Measurements from ENCODE around the gene ZBTB14.

Gene ZBTB14, protein sequence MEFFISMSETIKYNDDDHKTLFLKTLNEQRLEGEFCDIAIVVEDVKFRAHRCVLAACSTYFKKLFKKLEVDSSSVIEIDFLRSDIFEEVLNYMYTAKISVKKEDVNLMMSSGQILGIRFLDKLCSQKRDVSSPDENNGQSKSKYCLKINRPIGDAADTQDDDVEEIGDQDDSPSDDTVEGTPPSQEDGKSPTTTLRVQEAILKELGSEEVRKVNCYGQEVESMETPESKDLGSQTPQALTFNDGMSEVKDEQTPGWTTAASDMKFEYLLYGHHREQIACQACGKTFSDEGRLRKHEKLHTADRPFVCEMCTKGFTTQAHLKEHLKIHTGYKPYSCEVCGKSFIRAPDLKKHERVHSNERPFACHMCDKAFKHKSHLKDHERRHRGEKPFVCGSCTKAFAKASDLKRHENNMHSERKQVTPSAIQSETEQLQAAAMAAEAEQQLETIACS

DNA sequence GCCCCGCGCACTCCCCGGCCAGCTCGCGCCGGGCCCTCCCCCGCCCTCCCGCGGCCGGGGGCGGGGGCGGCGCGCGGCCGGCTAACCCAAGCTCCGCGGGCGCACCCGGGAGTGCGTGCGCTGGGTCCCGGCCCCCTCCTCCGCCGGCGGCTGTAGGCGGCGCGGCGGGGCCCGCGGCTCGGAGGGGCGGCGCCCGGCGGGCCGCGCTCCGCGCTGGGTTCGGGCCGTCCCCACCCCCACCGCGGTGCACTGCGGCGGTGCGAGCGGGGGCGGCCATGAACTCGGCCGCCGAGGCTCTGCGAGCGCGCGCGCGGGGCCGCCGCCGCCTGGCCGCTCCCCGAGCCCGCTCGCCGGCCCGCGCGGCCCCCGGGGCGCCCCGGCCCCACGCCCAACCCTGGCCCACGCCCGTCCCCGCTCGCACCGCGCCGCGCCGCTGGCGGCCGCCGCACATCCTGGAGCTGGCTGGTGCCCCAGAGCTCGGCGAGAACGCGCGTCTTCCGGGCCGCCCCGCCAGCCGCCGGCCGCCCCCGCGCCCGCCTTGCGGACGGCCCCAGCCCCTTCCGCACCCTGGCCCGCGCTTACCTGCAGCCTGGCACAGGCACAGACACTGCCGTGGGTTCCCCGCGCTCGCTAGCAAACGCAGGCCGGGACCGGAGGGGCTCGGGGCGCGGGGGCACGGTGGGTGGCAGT, at the start of gene ZBTB14:
Gene ZBTB14, minus strand, starts transcription at position 496 of the 690 bp plus-strand sequence. CDS start 2,480 bp downstream, outside the sequence.
- DNase-seq, result peak; percentile 82

DNA sequence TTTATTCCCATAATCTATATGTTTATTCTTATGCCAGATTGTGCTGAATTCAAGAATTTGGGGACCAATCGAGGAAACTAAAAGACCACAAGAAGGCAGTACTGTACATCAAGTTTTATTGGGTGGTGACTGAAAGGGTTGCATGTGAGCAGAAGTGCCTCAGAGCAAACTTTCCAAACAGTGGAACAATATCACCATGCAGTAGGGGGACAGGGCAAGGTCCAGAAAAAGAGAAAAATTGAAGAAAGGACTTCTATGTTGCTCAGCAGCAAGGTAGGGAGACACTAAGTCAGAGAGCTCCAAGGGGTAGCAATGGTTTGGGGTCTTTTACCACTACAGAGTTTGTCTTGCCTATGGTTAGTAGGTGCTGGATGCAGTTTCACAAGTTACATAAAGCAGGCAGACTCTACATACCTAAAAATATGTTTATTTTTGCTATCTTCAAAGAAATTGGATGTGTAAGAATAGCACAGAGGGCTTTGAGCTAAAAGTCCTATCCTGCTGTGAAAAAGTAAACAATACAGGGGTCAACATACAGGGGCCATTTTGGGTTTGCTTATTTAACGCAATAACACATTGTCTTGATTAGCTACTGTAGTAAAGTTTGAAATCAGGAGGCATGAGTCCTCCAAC, 43.8 kb upstream of the ZBTB14 start:
- no peak for DNase-seq

DNA sequence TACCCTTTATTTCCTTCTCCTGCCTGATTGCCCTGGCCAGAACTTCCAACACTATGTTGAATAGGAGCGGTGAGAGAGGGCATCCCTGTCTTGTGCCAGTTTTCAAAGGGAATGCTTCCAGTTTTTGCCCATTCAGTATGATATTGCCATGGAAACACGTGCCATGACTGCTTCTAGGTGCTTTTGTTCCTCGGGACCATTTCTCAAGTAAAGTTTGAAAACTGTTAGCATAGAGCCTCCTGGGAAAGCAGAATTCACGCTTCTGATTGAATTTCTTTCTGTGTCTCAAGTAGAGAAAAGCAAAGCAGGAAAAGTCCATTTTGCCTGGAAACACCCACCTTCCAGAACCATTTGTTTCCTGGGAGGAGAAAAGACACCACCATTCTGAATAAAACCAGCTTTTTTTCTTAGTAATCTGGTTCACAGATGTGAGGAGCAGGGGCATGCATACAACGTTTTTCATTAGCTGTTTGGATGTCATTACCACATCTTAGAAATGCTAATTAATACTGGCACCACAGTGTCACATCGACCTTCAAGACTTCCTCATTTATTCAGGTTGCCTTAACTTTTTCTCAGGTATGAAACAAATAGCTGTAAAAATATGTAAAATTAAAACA, 39.0 kb upstream of the ZBTB14 start:
- DNase-seq, result no peak

DNA sequence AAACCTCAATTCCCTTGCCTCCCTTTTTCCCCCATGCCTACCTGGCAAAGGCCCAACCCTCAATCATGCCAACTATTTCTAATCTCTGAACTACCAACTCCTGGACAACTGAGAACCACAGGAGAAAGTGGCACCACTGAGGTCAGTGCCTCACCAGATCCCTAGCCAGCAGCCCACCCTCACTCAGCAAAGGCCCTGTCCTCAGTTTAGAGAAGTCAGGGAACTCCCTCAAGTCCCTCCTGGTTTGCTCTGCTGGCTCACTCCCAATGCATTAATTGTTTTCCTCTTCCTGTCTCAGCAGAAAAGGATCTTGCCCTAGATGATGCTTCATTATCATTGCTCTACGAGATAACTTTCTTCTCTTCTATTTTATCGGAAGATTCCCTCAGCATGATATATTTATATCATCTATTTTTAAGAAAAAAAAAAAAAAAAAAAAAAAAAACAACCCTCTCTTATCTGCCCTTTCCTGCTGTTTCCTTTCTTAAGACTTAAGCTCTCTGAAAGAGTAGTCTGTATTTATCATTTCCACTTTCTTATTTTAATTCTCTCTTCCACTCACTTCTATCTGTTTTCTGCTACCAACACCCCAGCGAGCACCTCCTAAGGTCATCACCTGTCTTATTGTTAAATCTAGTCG, 22.7 kb upstream of the ZBTB14 start:
- no peak for DNase-seq

DNA sequence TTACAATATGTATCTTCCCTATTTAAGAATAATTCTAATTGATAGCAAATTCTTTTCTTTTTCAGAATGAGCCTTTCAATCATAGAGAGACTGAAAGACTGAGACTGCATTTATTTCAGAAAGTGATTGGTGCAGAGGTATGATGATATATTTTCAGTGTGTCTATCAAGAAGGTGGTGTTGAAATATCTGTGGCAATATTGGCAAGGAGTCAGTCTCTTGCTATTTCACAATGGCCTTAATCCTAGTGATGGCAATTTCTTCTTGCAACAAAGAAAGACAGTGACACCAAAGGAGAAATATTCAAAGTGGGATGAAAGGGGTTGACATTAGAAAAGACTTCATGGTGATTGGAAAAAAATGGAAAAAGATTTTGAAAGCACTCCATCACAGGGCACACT, 21.7 kb upstream of the ZBTB14 start:
- no peak for DNase-seq

DNA sequence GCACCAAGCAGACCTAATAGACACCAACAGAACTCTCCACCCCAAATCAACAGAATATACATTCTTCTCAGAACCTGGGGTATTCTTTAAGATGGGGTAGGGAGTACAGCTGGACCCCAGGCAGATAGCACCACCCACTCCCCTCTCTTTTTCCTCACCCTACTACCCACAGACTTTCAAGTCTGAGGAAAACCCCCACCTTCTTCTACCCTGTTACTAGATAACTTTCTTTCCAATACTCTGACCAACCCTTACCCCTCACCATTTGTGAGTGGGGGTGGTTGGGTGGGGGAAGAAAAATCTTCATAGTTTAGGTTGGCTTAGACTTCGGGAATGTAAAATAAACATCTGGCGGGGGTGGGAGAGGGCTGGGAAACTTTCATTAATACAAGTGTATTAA, 20.3 kb upstream of the ZBTB14 start:
- no peak for DNase-seq

DNA sequence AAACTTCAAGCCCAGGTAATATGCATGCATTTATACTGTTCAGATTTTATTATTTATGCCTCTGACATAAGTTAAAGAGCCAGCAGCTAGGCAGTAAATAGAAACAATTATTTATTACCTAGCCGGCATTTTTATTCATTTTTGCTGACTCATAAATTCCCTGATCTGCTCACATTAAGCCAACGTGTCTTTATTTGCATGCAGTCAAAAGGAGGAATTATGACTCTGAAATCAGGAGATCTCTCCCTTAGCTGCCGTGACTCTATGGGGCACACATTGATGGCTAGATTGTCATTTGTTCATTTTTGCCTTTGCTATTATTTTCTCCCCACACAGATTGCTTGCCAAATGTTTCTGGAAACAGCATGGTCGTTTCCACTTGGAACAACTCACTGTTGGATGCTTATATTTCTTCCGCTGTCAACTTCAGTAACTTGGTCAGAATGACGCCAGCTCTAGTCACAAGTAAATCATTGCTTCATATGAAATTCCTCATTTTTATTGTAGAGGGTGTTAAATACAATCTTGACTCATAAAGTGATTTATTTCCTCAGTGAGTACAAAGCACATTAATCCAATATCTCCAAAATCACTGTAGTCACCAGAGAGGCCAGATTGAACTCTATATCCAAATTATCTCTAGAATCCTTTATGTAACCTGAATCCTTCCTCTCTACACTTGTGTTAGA, 15.9 kb upstream of the ZBTB14 start:
- DNase-seq, result no peak

DNA sequence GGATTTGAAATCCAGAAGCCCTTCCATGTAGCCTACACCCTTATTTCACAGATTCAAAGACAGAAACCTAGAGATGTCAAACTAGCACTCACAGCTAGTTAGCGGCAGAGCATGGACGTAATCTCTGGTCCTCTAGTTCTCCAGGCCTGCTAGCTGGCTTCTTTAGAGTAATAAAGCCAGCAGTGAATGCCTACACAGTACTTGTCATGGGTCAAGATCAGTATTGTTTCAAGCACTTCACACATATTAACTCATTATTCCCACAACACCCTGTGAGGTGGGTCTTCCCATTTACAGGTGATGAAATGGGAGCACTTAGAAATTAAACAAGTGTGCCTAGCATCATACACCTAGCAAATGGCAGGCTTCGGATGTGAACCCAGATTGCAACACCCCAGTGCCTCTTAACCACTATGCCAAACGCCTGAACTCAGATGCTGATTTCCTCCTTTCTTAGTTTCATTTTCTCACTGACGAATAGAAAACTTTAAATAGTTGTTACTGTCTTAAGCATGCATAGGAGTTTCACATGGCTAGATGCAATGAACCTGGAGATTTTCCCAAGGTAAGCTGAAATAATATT, 14.5 kb upstream of the ZBTB14 start:
- DNase-seq, result no peak

DNA sequence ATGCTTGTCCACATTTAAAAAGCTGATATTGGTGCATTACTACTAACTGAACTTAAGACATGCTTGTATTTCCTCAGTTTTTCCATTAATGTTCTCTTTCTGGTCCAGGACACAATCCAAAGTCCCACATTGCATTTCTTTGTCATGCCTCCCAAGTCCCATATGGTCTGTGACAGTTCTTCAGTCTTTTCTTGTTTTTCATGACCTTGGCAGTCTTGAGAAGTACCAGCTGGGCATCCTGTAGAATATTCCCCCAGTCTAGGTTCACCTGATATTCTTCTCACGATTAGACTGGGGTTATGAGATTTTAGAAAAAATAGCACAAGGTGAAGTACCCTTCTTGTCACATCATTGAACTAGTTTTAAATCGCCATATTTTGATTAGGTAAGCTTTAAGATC, 10.3 kb upstream of the ZBTB14 start:
- DNase-seq, result no peak

DNA sequence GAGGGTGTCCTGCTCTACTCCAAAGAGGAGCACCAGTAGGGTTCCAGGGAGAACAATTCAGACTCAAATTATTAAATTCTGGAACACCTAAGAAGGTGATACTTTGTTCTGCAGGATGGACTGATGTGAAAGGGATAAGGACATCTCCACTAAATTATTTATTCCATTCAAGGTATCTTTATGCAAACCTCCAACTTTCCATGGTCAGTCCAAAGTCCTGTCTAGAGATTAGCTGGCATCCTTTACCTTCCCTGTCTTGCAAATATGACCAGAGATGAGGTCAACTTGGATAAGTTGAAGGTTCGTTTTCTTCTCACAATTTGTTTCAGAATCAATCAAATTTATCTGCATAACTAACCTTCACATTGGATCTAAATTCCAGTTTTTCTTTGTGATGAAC, 8.7 kb upstream of the ZBTB14 start:
- DNase-seq, result no peak

DNA sequence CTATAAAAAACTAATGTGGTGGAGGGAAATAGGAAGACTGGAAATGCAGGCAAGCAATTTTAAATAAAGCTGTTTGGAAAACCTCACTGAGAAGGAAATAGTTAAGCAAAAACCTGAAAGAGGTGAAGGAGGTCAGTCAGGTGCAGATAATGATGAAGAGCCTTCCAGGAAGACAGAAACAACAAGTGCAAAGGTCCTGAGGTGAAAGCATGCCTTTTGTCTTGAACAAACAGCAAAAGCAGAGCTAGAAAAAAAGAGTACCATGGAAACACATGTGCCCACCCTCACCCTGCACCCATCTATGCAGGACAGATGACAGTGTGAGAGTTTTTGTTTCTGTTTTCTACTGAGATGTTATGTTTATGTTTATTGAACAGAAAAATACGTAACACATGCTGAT, 8.1 kb upstream of the ZBTB14 start:
- no peak for DNase-seq

DNA sequence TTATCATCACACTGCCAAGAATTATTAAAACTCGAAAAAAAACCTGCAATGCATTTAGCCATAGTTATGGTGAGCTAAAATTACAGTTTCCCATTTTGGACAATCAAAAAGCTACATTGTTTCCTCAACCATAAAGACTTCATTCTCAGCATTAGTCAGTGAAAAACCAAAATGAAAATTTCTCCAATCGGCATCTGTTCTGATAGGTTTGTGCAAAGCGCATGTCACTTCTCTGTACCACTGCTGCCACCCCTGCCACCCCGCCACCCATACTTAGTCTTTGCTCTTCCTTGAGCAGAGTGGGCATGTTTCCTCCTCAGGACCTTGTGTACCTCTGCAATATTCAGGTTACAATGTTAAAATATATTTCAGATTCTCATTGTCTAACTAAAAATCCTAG, 7.1 kb upstream of the ZBTB14 start:
- DNase-seq, result no peak

DNA sequence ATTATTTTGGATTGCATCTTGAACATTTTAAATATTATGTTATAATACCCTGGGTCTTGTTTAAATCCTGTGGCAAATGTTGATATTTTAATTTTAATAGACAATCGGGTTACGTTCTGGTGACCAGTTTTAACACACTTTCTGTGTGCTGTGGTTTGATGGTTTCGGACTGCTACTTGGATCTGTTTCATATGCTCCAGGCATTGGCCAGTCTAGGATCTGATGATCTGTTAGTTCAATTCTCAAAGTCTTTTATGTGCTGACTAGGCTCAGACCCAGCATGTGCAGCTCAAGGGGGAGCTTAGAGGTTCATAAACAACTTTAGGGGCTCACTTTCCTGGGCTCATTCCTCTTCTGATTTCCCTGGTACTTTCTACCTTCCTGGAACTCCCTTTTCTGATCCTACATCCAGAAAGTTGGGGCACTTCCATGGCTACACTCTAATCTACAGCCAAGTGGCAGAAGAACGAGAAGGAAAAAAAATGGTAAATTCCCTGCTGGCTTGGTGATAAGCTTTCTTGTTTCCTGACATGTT, 5.0 kb upstream of the ZBTB14 start:
- no peak for DNase-seq

DNA sequence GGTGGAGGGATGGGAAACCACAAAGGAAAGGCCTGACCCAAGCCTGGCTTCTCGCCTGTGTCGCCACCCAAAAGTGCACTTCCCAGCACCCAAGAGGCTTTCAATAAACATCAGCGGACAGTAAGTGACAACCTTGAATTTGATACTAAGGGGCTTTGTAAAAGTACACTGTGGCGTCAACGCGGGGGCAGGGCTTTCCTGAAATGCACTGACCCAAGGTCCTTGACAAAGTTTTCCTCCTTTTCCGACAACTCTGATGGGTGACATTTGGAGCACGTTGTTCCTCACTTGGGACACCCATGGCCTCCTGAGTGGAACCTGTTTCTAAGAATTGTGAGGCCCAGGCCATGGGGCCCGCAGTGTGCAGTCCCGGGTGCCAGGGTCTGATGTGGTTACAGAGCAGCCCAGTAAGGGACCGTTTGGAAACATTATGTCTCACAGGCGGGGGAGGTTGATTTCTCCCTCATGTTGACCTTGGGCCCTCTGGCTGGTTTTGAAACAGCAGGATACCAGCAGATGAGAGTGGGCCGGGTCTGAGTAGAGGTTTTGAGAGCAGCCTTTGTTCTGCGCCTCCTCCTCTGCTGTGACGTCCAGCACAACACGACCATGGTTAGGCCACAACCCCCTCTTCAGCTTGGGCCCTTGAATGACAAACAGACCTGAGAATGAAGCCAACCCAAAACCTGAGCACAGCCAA, 2.8 kb upstream of the ZBTB14 start:
- DNase-seq, result no peak

DNA sequence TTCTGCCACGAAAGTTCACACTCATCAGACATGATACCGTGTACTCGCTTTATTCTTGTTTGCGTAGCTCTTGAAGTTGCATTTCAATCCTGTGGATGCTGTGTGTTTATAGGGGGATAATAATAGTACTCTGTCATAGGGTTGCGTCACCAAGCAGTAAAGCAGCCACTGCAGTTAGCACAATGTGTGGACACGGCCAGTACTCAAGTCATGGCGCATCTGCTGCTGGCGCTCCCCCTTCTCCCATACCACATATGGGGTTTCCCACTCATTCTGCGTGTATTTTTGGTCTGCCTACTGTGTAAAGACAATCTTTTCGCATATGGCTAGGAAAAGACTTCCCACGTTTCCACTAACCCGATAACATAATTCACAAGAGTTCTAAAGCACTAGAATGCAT, 2.1 kb upstream of the ZBTB14 start:
- no peak for DNase-seq

DNA sequence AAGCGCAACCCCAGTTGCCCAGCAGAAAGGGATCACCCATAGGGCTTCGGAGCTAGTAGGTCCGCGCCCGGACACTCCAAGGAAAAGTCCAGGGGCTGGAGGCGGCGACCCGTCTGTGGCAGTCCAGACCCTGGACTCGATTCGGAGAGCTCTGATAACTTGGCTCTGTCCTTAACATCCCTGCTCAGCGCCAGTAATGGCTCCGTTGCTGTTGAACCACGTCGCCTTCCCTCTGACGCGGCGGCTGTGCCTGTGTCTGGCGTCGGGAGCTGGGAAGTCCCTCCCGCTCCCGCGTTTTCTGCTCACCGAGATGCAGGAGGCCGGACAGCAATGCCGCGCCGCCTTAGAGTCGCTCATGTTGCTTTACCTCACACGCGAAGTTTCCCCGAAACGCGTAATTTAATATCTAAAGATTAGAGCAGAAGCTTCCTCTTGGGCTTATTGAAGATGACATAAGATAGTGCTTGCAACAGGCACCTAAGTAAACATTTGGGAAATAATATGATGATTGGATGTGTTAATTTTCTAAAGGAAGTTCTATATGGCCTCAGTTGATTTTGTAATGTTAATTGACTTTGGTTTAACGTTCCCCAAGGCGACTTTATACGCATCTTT, 1.3 kb upstream of the ZBTB14 start:
- DNase-seq, result peak; percentile 88

DNA sequence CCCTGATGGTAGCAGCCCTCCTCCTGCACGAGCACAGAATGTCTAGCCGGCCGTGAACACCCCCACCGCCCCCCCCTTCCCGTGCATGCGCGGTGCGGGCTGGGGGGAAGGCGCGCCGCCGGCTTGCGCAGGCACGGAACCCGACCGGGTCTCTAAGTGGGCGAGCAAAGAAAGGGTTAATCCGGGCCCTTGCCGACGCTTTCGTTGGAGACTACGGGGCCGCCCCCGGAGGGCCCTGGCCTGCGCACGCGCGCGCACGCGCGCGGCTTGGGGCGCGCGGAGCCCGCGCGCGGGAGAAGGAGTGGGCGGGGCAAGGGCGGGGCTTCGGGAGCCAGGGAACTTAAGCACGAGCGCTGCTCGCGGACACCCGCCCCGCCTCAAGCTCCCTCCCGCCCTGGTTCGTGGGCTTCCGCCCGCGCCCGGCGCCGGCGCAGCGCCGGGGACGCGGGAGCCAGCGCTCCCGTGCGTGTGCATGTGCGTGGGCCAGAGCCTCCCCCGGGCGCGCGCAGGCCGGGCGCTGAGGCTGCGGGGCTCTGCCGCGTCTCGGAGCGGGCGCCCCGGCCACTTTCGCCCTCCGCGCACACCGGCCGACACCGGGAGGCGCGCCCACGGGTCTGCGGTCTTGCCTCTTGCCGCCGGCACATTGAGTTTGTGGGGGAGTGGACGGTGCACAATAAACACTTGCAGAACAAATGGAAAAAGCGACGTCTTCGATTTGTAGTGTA, 617 bp upstream of the ZBTB14 start:
- DNase-seq, result peak; percentile 98

DNA sequence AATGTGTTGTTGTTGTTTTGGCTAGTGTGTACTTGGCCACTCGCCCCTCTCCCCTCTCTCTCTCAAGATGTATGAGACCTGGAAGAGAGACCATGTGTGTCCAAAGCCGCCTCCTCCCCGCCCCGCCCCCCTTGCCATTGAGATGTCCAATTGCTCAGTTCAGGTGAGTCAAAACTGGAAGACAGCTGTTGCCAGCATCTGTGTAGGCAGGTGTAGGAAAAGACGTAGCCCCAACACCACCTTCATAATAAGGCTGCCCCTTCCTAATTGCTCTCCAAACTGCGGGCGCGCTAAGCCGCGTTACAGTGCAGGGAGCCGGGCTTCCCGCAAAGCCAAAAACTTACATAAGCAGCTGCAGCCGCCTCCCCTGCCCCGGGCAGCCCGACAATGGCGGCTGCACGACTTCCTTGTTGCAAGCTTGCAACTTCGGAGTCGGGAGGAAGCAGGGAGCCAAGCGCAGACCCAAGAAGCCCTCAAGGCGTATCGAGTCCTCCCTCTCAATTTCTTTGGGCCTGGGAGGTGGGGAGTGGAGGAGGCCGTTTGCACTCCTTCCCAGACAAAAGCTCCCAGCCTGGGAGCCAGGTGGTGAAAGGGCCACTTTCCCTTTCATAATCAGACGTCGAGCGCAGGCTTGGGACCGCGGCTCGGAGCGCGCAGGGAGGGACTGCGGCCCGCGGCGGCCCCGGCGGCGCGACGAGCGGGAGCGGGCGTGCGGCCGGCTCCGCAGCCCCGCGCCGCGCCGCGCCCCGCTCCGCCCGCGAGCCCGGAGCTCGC, 882 bp downstream of the ZBTB14 start:
- DNase-seq, result peak; percentile 76

DNA sequence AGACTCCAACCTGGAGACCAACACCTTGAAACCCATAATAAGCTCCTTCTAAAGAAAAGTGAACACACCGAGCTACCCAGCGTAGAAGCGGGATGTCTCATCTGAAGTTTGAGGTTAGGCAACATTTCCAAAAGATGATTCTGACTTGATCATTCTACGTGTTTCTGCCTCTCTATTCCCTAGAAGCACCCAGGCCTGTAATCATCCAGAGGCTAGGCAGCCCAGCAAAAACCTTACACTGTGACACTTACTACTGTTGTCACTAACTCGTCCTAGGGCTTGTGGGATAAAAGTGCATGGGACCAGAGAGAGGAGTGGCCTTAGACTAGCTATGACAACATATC, 1.4 kb downstream of the ZBTB14 start:
- DNase-seq, result peak; percentile 44
